WERI-Rb-1 (cell line): ENCODE results near the gene CAP2.
A peak's percentile ranks its signal among the peaks of the same experiment; 100 is the strongest.
"Not testable (repeated sequence)": the region's sequence is repeated elsewhere in the genome, so short reads cannot be mapped to it uniquely, and the experiment has no call there.

Experiments
- DNase-seq: peaks from one replicate; pipeline ENCODE4 v3.0.0-alpha.2; 2020
- H3K27ac ChIP-seq: fragments of 250-450 bp; sonication (Bioruptor Pico); 2 replicates; pipeline ENCODE4 v1.5.1; 2020; ENCODE audit warnings: mild to moderate bottlenecking, moderate library complexity
- H3K27me3 ChIP-seq: fragments of 250-450 bp; sonication (Bioruptor Pico); 2 replicates; pipeline ENCODE4 v1.5.1; 2021; ENCODE audit warnings: mild to moderate bottlenecking, low read depth, moderate library complexity; ENCODE audit not compliant: insufficient read depth, severe bottlenecking
- H3K36me3 ChIP-seq: fragments of 250-450 bp; sonication (Bioruptor Pico); 2 replicates; pipeline ENCODE4 v1.5.1; 2020; ENCODE audit warnings: mild to moderate bottlenecking, moderate library complexity
- H3K4me3 ChIP-seq: 2 replicates; pipeline ENCODE4 v1.5.1; 2011; ENCODE audit warnings: low read depth, mild to moderate bottlenecking, control low read depth, low read length
- H3K9me3 ChIP-seq: fragments of 250-450 bp; sonication (Bioruptor Pico); 2 replicates; pipeline ENCODE4 v1.5.1; 2021; ENCODE audit warnings: mild to moderate bottlenecking, moderate library complexity; ENCODE audit not compliant: severe bottlenecking
- TF ChIP-seq, protein P1 (sequence below): IDR thresholded peaks from 2 replicates; pipeline ENCODE4 v1.5.1; 2011; ENCODE audit warnings: low read depth, mild to moderate bottlenecking, control low read depth, inconsistent platforms, low read length

CAP2 gene

DNA sequence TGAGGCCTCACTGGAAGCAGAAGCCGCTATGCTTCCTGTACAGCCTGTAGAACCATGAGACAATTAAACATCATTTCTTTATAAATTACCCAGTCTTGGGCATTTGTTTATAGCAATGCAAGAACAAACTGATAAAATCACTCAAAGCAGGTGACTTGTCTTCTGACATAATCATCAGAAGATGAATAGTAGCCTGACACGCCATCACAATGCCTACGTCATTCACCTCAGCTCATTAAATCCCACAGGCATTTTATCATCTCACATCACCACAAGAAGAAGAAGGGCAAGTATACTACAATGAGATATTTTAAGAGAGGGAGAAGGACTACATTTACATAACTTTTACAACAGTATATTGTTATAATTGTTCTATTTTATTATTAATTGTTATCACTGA lies 3.1 kb upstream of the CAP2 start:
- Histone ChIP-seq H3K9me3 (no peaks in the 10 kb centered on the region), H3K36me3 (no peaks in the 10 kb centered on the region), H3K4me3 (no peak overlapping the region), H3K27me3 (no peaks in the 10 kb centered on the region), H3K27ac (no peak overlapping the region)
- TF ChIP-seq, protein P1, sequence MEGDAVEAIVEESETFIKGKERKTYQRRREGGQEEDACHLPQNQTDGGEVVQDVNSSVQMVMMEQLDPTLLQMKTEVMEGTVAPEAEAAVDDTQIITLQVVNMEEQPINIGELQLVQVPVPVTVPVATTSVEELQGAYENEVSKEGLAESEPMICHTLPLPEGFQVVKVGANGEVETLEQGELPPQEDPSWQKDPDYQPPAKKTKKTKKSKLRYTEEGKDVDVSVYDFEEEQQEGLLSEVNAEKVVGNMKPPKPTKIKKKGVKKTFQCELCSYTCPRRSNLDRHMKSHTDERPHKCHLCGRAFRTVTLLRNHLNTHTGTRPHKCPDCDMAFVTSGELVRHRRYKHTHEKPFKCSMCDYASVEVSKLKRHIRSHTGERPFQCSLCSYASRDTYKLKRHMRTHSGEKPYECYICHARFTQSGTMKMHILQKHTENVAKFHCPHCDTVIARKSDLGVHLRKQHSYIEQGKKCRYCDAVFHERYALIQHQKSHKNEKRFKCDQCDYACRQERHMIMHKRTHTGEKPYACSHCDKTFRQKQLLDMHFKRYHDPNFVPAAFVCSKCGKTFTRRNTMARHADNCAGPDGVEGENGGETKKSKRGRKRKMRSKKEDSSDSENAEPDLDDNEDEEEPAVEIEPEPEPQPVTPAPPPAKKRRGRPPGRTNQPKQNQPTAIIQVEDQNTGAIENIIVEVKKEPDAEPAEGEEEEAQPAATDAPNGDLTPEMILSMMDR: no peak
- DNase-seq: no peak

DNA sequence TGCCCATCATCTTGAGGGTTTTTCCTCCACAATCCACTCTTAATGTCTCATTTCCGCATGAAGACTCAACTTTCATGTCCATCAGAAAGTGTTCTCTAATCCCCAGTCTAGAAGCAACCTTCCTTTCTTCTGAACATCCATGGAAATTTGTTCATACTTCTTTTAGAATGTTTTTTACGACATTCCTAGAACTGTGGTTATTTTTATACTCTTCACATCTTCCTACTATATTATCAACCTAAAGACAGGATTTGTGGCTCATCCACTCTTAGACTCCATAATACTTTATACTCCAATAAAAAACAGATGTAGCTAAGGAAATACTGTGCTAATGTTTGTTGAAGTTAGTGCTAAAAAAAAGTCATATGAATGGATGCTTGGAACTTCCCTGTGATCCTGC lies 1.4 kb upstream of the CAP2 start:
- no peak for DNase-seq
- TF ChIP-seq, protein P1: no peak
- Histone ChIP-seq H3K9me3 (peaks cover 9% of the 10 kb centered on the region), H3K27me3 (no peaks in the 10 kb centered on the region), H3K27ac (no peak overlapping the region), H3K36me3 (peaks cover 4% of the 10 kb centered on the region), H3K4me3 (no peak overlapping the region)

DNA sequence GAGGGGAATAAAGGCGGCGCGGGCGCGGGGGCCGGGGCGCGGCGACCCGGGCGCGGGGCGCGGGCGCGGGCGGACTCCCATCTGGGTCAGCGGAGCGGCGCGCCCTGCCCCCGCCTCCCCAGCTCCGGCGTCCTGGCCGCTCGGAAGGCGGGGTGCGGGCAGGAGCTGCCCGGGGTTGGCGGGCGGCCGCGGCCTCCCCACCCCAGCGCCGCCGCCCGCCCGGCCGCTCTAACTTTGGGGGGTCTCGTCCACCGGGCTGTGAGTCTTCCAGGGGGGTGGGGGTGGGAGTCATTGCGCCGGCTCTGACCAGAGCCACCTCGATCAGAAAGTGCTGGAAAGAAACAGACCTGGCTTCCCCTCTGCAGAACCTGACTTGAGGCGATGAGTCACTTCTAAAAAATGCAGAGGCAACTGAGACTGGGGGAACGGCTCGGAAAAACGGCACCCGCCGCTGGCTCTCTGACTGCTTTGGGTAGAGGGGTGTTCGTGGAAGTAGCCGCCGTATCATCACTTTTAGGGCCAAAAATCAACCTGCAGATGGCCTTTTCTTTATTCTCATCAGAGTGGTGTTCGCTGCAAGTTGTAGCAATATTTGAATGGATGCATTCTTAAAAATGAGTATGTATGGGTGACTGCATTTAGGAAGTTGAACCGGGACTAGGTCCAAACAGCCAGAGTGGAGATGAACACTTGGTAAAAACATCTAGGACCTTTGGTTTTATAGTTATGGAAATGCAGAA lies 667 bp downstream of the CAP2 start:
- Histone ChIP-seq H3K27me3 (no peaks in the 10 kb centered on the region), H3K27ac (peak overlapping the region; percentile 57)

DNA sequence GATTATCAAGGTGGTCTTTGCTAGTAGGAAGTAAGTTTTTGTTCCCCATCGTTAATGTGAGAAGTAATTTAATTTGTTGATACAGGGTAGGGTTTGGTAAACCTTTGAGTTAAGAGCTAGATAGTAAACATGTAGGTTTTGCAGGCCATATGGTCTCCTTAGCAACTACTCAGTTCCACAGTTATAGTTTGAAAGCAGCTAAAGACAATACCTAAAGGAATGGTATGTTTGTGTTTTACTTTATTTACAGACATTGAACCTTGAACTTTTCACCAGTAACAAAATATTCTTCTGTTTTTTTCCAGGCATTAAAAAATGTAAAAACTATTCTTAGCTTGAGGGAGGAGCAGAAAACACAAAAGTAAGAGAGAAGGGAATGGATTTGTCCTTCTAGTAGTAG lies 1.7 kb downstream of the CAP2 start:
- no peak overlapping the region for H3K27ac ChIP-seq
- TF ChIP-seq, protein P1: no peak
- no peak overlapping the region for H3K4me3 ChIP-seq
- no peaks in the 10 kb centered on the region for H3K27me3 ChIP-seq
- no peak for DNase-seq
- peaks cover 9% of the 10 kb centered on the region for H3K9me3 ChIP-seq
- H3K36me3 ChIP-seq: peaks cover 4% of the 10 kb centered on the region

More for the DNA sequence above, 667 bp downstream of the CAP2 start:
- TF ChIP-seq, protein P1: no peak
- Histone ChIP-seq H3K9me3 (peaks cover 9% of the 10 kb centered on the region), H3K4me3 (peak overlapping the region; percentile 88), H3K36me3 (peaks cover 4% of the 10 kb centered on the region)
- peak; percentile 42 for DNase-seq

DNA sequence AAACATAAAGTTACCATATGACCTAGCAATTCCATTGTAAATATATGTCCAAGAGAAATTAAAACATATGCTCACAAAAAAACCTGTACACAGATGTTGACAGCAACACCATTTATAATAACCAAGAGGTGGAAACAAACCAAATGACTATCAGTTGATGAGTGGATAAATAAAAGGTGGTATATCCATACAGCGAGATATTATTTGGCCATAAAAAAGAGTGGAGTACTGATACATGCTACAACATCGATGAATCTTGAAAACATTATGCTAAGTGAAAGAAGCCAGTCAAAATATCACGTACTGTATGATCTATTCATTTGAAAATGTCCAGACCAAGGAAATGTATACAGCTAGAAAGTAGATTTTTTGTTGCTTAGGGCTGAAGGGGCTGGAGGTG lies 2.9 kb downstream of the CAP2 start:
- TF ChIP-seq, protein P1: no peak
- H3K36me3 ChIP-seq: peaks cover 4% of the 10 kb centered on the region
- no peak overlapping the region for H3K4me3 ChIP-seq
- no peak for DNase-seq
- H3K9me3 ChIP-seq: peaks cover 9% of the 10 kb centered on the region
- no peak overlapping the region for H3K27ac ChIP-seq
- H3K27me3 ChIP-seq: no peaks in the 10 kb centered on the region

DNA sequence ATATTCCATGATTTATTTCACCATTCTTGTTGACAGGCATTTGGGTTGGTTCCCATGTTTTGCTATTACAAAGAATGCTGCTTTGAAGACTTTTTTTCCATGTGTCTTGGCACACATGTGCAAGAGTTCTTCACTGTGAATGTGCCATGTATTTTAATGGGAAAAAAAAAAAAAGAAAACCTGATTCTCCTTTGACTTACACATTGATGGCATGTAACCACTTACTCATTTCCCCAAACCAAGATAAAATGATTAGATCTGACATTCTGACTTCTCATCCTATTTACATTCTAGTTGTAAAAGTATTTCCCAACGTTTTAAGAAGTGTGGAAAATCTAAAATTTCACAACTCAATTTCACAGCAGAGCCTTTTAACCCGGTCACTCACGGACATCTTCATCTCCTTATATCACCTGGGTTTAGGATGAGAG lies 4.4 kb downstream of the CAP2 start:
- Histone ChIP-seq H3K36me3 (peaks cover 4% of the 10 kb centered on the region), H3K27me3 (no peaks in the 10 kb centered on the region), H3K4me3 (no peak overlapping the region), H3K9me3 (peaks cover 9% of the 10 kb centered on the region), H3K27ac (no peak overlapping the region)
- DNase-seq: no peak
- TF ChIP-seq, protein P1: no peak

DNA sequence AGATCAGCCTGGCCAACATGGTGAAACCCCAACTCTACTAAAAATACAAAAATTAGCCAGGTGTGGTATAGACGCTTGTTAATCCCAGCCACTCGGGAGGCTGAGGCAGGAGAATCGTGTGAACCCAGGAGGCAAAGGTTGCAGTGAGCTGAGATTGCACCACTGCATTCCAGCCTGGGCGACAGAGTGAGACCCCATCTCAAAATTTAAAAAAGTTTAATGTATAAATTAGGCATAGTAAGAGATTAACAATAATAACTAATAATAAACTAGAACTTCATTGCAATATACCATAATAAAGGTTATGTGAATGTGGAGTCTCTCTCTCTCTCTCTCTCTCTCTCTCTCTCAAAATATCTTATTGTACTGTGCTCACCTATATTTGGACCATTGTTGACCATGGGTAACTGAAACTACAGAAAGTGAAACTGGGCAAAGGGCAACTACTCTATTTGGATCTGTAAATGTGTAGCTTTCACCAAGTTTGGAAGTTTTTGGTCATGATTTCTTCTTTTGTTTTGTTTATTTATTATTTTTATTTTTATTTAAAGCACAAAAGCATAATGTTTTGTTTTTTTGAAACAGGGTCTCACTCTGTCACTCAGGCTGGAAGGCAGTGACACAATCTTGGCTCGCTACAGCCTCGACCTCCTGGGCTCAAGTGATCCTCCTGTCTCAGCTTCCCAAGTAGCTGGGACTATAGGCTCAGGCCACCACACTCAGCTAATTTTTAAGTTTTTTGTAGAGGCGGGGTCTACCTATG lies 12.0 kb downstream of the CAP2 start:
- not testable (repeated sequence) for DNase-seq

More for the DNA sequence above, 12.0 kb downstream of the CAP2 start:
- not testable (repeated sequence) for H3K27me3 ChIP-seq, H3K36me3 ChIP-seq, H3K27ac ChIP-seq, H3K9me3 ChIP-seq, H3K4me3 ChIP-seq
